Measurements from ENCODE around the gene DNAH10.

- no peak for TF ChIP-seq YY1 (tag by site-specific recombination; IDR thresholded peaks at IDR 0.05)
- TF ChIP-seq ZNF121 (tag by site-specific recombination; IDR thresholded peaks at IDR 0.05) = no peak
- no peak for TF ChIP-seq ZNF639 (tag by site-specific recombination; IDR thresholded peaks at IDR 0.05)
- no peak for TF ChIP-seq ZNF785 (tag by site-specific recombination; IDR thresholded peaks at IDR 0.05)
- TF ChIP-seq CTCF (tag by site-specific recombination; IDR thresholded peaks at IDR 0.05) = peak; percentile 57; the same call in 1 of the 2 replicates
- TF ChIP-seq ZFP3 (tag by site-specific recombination; IDR thresholded peaks at IDR 0.05; ENCODE audit: low read depth) = no peak
- no peak for TF ChIP-seq ZNF791 (tag by site-specific recombination; IDR thresholded peaks at IDR 0.05)
- TF ChIP-seq ZNF654 (tag by site-specific recombination; IDR thresholded peaks at IDR 0.05; ENCODE audit: low read depth) = no peak
- TF ChIP-seq ZNF138 (tag by site-specific recombination; IDR thresholded peaks at IDR 0.05; ENCODE audit: borderline replicate concordance) = no peak
- TF ChIP-seq ZNF362 (tag by site-specific recombination; IDR thresholded peaks at IDR 0.05) = no peak
These were observed 176.8 kb downstream of the DNAH10 start for GRCh38 chr12:123938679-123939480.
